GM23338 (cell line): Measurements from ENCODE around the gene SHFL. TPM values are rescaled to one million over a fixed set of nuclear protein-coding genes. Genes with fewer than 3 reads are reported as not detected.

Experiments used
- microRNA-seq: library from miRNA; unstranded; fragments of <30 nt; microRNA quantifications from one replicate; pipeline ENCODE4, GENCODE V29; 2017
- polyA plus RNA-seq: library from polyadenylated mRNA; unstranded; fragments of >200 nt; fragmentation: Nextera tagmentation; extraction: Ambion mirVana; gene quantifications from 2 replicates; pipeline ENCODE4 v1.2.1, GENCODE V29; 2016
- small RNA-seq: library from RNA; depleted of rRNA; stranded (forward); fragments of <200 nt; gene quantifications from one replicate; pipeline ENCODE3, GENCODE V24; 2014; ENCODE audit warnings: low replicate concordance
- total RNA-seq: library from RNA; depleted of rRNA; stranded (reverse); fragments of >200 nt; shearing (Covaris generic); gene quantifications from 2 replicates; pipeline ENCODE4 v1.2.3, GENCODE V29; 2014; rRNA removed

The SHFL gene
- total and polyA plus RNA-seq, 2 experiments from 2014 or later, result 31.7 to 32.1 TPM

Small RNA genes within 50 kb of the gene (microRNA-seq; reads per million reads assigned to microRNA genes)
- gene MIR5589, result not detected

Small RNA genes within 50 kb of the gene (small RNA-seq; reads per million reads assigned to genes)
- gene MIR5589 (not detected), gene SNORD105 (21.5 reads per million, percentile 98 among the genes with 10 or more reads in this experiment), gene SNORD105B (4,605 reads per million, percentile 100 among the genes with 10 or more reads in this experiment)

Other genes with a start within 250 kb of the SHFL start
- 117 and 125 TPM in 2 replicates for gene OLFM2, start 149.8 kb upstream of the SHFL start, total RNA-seq
- 58.1 and 62.1 TPM in 2 replicates for gene OLFM2, start 149.8 kb upstream of the SHFL start, polyA plus RNA-seq
- 1.0 and 1.3 TPM in 2 replicates for gene COL5A3, start 75.8 kb upstream of the SHFL start, total RNA-seq
- gene COL5A3, start 75.8 kb upstream of the SHFL start, polyA plus RNA-seq, result 0.89 and 1.2 TPM in 2 replicates
- gene RDH8, start 72.8 kb upstream of the SHFL start, total RNA-seq, result not detected in 2 replicates
- not detected in 2 replicates for gene RDH8, start 72.8 kb upstream of the SHFL start, polyA plus RNA-seq
- gene ANGPTL6, start 16.4 kb downstream of the SHFL start, total RNA-seq, result not detected in 2 replicates
- gene ANGPTL6, start 16.4 kb downstream of the SHFL start, polyA plus RNA-seq, result 0.17 TPM in 1 of 2 replicates, not detected in the other
- gene PPAN, start 20.0 kb downstream of the SHFL start, total RNA-seq, result 56.5 and 71.8 TPM in 2 replicates
- 76.9 and 81.9 TPM in 2 replicates for gene PPAN, start 20.0 kb downstream of the SHFL start, polyA plus RNA-seq
- 1.2 and 4.0 TPM in 2 replicates for gene P2RY11, start 25.4 kb downstream of the SHFL start, total RNA-seq
- gene P2RY11, start 25.4 kb downstream of the SHFL start, polyA plus RNA-seq, result 3.4 and 4.3 TPM in 2 replicates
- 299 and 328 TPM in 2 replicates for gene EIF3G, start 33.6 kb downstream of the SHFL start, total RNA-seq
- 238 and 244 TPM in 2 replicates for gene EIF3G, start 33.6 kb downstream of the SHFL start, polyA plus RNA-seq
- gene DNMT1, start 108.6 kb downstream of the SHFL start, total RNA-seq, result 224 and 238 TPM in 2 replicates
- 589 and 593 TPM in 2 replicates for gene DNMT1, start 108.6 kb downstream of the SHFL start, polyA plus RNA-seq
- 13.2 and 13.9 TPM in 2 replicates for gene S1PR2, start 145.0 kb downstream of the SHFL start, total RNA-seq
- gene S1PR2, start 145.0 kb downstream of the SHFL start, polyA plus RNA-seq, result 8.9 and 9.2 TPM in 2 replicates
- 152 and 171 TPM in 2 replicates for gene MRPL4, start 165.9 kb downstream of the SHFL start, total RNA-seq
- gene MRPL4, start 165.9 kb downstream of the SHFL start, polyA plus RNA-seq, result 92.0 and 102 TPM in 2 replicates
- 3.5 and 3.6 TPM in 2 replicates for gene ICAM1, start 184.8 kb downstream of the SHFL start, total RNA-seq
- 1.0 and 1.6 TPM in 2 replicates for gene ICAM1, start 184.8 kb downstream of the SHFL start, polyA plus RNA-seq
- 1.0 and 3.8 TPM in 2 replicates for gene ICAM4, start 200.6 kb downstream of the SHFL start, total RNA-seq
- 0.81 and 0.96 TPM in 2 replicates for gene ICAM4, start 200.6 kb downstream of the SHFL start, polyA plus RNA-seq
- 2.7 and 4.6 TPM in 2 replicates for gene ICAM5, start 203.6 kb downstream of the SHFL start, total RNA-seq
- 0.47 and 0.78 TPM in 2 replicates for gene ICAM5, start 203.6 kb downstream of the SHFL start, polyA plus RNA-seq
- gene ZGLP1, start 223.5 kb downstream of the SHFL start, total RNA-seq, result 1.5 and 4.7 TPM in 2 replicates
- 5.3 and 5.9 TPM in 2 replicates for gene ZGLP1, start 223.5 kb downstream of the SHFL start, polyA plus RNA-seq
- gene FDX2, start 229.7 kb downstream of the SHFL start, total RNA-seq, result 27.3 and 28.7 TPM in 2 replicates
- gene FDX2, start 229.7 kb downstream of the SHFL start, polyA plus RNA-seq, result 29.7 and 35.0 TPM in 2 replicates
- gene RAVER1, start 247.2 kb downstream of the SHFL start, total RNA-seq, result 88.3 and 96.7 TPM in 2 replicates
- 23.6 and 25.5 TPM in 2 replicates for gene RAVER1, start 247.2 kb downstream of the SHFL start, polyA plus RNA-seq